GM12874 (cell line): ENCODE data around the gene PTPRZ1.

ENCODE experiments used
- TF ChIP-seq, protein P1 (sequence below): IDR thresholded peaks from 2 replicates; pipeline ENCODE4 v1.5.1; 2011; ENCODE audit warnings: low read depth, mild to moderate bottlenecking, control low read depth, low read length, moderate library complexity; ENCODE audit not compliant: insufficient read depth

PTPRZ1 gene

DNA sequence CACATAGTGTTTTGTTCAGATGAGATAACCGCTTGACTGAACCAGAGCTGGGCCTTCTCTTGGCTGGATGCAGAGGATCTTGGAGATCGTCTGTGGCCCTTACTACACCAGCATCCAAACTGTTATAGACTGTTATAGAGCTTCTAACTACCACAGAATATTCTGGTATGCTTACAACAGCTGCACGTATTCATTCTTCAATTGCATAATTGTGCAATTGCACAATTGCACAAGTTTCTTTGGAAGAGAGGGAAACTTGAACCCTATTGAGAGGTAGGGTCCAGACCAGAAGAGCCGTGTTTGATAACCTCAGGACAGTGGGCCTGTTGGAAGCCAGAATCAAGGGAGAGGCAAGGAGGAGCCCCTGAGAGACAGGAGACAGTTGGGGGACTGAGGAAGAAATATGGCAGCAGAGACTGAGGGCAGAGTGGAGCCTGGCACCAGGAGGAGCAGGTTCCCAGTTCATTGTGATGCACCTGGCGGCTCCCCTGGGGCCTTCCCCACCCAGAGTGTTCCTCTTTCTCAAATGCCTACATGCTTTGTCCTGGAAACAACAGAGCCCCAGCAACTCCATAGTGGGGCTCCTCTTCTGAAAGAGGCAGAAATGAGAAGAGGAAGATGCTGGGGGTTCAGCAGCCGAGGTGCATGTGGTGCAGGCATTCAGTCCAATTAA, 64.1 kb downstream of the PTPRZ1 start:
- TF ChIP-seq, protein P1, sequence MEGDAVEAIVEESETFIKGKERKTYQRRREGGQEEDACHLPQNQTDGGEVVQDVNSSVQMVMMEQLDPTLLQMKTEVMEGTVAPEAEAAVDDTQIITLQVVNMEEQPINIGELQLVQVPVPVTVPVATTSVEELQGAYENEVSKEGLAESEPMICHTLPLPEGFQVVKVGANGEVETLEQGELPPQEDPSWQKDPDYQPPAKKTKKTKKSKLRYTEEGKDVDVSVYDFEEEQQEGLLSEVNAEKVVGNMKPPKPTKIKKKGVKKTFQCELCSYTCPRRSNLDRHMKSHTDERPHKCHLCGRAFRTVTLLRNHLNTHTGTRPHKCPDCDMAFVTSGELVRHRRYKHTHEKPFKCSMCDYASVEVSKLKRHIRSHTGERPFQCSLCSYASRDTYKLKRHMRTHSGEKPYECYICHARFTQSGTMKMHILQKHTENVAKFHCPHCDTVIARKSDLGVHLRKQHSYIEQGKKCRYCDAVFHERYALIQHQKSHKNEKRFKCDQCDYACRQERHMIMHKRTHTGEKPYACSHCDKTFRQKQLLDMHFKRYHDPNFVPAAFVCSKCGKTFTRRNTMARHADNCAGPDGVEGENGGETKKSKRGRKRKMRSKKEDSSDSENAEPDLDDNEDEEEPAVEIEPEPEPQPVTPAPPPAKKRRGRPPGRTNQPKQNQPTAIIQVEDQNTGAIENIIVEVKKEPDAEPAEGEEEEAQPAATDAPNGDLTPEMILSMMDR: no peak

DNA sequence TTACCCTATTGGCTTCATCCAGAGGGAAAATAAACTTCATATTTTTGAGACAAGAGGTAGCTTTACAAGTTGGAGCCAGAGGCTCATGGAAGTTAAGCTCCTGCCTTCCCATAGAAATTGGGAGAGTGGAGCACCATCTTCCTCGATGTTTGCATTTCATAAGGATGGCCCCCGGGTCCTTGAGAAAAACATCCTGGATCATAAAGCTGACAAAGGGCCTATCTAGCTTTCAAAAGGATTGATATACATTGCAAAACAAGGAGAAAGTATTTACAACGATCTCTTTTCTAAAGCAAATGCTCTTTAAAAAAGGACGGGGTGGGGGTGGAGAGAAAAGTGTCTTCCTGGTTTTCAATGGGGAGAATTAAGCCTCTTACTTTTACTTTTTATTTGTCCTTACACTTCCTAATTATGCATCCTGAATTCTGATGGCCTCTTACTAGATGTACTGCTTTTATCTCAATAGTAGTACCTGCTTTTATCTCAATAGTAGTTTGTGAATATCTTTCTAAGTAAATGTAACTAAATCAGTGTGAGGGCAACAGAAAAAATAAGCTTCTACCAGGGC, 65.6 kb downstream of the PTPRZ1 start:
- TF ChIP-seq, protein P1: no peak

DNA sequence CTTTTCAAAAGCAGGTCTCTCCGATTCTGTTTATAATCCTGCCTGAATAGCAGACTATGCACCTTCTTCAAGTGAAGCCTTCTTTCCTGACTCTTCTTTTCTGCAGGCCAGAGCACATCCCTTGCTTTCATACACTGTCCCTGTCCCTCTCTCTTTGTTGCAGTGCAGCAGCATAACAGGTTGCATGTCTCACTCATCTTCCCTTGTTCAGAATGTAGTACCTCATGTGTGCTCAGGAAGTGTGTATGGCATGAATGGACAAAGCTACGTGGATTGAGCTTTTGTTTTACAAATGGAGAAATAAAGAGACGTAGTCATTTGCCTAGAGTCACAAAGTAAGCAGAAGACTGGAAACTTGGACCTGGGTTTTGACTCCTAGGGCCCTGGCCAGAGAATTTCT, 68.0 kb downstream of the PTPRZ1 start:
- TF ChIP-seq, protein P1: no peak

DNA sequence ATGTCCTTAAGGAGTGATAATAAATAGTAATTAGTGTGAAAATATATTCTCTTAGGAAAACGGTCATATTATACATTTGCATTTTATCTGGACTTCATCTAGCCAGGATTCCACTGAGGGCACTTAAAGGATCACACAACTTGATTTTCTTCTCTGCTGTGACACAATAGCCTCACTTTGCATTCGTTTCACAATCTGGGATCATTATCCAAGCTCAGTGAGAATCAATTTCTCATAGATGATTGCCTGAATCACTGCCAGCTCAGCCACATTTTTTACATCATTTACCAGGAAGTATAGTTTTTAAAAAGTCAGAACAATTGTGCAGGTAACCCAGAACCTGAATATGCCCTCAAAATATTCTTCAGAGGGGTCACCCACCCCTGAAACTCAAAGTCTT, 68.9 kb downstream of the PTPRZ1 start:
- TF ChIP-seq, protein P1: no peak

DNA sequence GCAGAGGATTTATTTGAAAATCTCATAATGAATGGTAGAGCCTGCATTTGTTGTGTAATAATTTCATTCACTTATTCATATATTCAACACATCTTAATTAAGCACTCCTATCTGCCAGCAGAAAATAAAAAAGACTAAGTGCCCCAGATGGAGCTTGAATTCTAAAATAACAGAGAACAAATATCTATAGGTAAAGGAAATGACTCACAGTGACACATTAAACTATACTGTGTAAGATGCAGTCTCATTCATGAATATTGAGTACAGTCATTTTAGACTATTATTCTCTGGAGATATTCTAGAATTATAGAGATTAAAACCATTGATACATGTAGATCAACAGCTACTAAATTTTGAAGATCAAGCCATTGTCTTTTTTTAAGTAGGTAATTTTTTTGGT, 72.1 kb downstream of the PTPRZ1 start:
- TF ChIP-seq, protein P1: no peak

DNA sequence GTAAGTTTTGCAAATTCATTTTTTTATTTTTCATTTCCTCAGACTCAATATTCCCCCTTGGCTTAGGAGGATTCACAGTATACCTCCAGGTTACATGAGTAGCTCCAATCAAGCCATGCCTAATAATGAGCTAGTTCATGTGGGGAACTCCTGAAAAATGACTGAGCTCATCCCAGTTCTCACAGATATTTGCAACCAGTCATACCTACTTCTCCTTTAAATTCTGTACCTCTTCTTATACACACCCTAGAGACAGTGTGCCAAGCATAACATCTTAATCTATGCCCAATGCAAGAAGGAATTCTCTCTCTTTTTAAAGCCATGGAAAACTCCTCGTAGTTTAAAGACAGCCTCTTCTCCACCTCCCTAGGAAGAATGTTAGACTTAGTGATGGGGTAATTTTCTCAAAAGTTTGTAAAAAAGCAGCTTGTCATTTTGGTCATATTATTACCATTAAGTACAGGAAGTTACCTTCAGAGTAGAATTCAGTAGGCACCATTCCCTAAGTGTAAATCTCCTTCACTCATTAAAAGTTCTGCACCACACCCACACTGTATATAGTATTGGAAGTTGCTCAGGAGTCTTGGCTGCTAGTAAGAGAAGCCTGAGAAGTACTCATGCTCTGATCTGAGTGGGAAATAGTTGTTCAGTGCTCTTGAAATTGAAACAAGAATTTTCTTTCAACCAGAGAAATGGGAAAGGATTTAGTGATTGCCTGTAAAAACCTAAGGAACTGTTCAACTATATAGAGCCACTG, 72.7 kb downstream of the PTPRZ1 start:
- TF ChIP-seq, protein P1: no peak

DNA sequence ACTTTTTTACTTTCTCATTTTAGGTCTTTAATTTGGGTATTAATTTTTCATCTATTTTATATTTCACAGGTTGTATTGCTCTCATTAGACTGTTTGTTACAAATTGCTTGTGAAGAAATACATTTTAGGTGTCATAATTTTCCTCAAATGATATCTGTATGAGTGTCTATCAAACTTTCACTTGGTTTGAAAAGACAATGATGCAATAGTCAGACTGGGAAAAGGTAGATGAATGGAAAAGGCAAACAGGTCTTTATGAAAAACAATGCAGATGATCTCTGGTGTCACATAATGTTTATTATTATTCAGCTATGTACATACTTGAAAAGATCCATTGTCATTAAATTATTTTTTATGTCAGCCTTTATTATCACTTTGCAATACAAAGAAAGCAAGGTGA, 80.2 kb downstream of the PTPRZ1 start:
- TF ChIP-seq, protein P1: no peak
